Chondrocyte (in vitro differentiated cells): Measurements from ENCODE around the gene DNAJC10. TPM values are rescaled to one million over a fixed set of nuclear protein-coding genes. Genes with fewer than 3 reads are reported as not detected.

Experiments used
- DNase-seq: peaks from one replicate; pipeline ENCODE4 v3.0.0; 2021; ENCODE audit warnings: mixed read lengths, low spot score
- H3K27ac Mint-ChIP-seq: one replicate; pipeline ENCODE4 v1.8.0; 2021; ENCODE audit warnings: mild to moderate bottlenecking, moderate library complexity, mixed read lengths; ENCODE audit not compliant: unreplicated experiment
- H3K27me3 Mint-ChIP-seq: 2 replicates; pipeline ENCODE4 v1.8.0; 2021; ENCODE audit warnings: low read depth, mixed read lengths
- H3K36me3 Mint-ChIP-seq: 2 replicates; pipeline ENCODE4 v1.8.0; 2021; ENCODE audit warnings: low read depth, mixed read lengths
- H3K4me1 Mint-ChIP-seq: 2 replicates; pipeline ENCODE4 v1.8.0; 2021; ENCODE audit warnings: low read depth, mild to moderate bottlenecking, mixed read lengths
- H3K4me3 Mint-ChIP-seq: one replicate; pipeline ENCODE4 v1.8.0; 2021; ENCODE audit warnings: mild to moderate bottlenecking, moderate library complexity, mixed read lengths; ENCODE audit not compliant: unreplicated experiment
- H3K9me3 Mint-ChIP-seq: 2 replicates; pipeline ENCODE4 v1.8.0; 2021; ENCODE audit warnings: low read depth, mixed read lengths
- CTCF ChIP-seq: fragments of 200-600 bp; sonication (generic); IDR thresholded peaks from 2 replicates; pipeline ENCODE4 v1.5.0; 2021; ENCODE audit warnings: antibody characterized with exemption, mild to moderate bottlenecking, moderate library complexity
- total RNA-seq: library from RNA; stranded (reverse); gene quantifications from 3 replicates; pipeline ENCODE4 v1.2.1, GENCODE V29; 2021

Gene DNAJC10
- total RNA-seq, 1 donor from 2014 or later, result 178 TPM

- TF ChIP-seq CTCF, result no peak
- Mint-ChIP-seq H3K4me3 (no peak overlapping the region), H3K9me3 (no peaks in the 10 kb centered on the region), H3K27me3 (no peaks in the 10 kb centered on the region), H3K36me3 (no peaks in the 10 kb centered on the region), H3K4me1 (peaks cover 55% of the 10 kb centered on the region), H3K27ac (no peak overlapping the region)
- DNase-seq, result no peak
These were observed 115.9 kb downstream of the DNAJC10 start for GRCh38 chr2:182831921-182832320.

- DNase-seq, result no peak
- no peak for TF ChIP-seq CTCF
- no peaks in the 10 kb centered on the region for H3K9me3 Mint-ChIP-seq
- no peak overlapping the region for H3K27ac Mint-ChIP-seq
- H3K4me3 Mint-ChIP-seq, result no peak overlapping the region
- H3K4me1 Mint-ChIP-seq, result peaks cover 52% of the 10 kb centered on the region
- no peaks in the 10 kb centered on the region for H3K27me3 Mint-ChIP-seq
- no peaks in the 10 kb centered on the region for H3K36me3 Mint-ChIP-seq
These were observed 117.2 kb downstream of the DNAJC10 start for GRCh38 chr2:182833084-182833854.

- Mint-ChIP-seq H3K4me3 (no peak overlapping the region), H3K27me3 (no peaks in the 10 kb centered on the region), H3K4me1 (peaks cover 51% of the 10 kb centered on the region), H3K36me3 (no peaks in the 10 kb centered on the region), H3K27ac (no peak overlapping the region), H3K9me3 (no peaks in the 10 kb centered on the region)
- DNase-seq, result no peak
- TF ChIP-seq CTCF, result no peak
These were observed 118.2 kb downstream of the DNAJC10 start for GRCh38 chr2:182834293-182834692.

GRCh38 chr2:182836451-182836850 lies 120.4 kb downstream of the DNAJC10 start:
- Mint-ChIP-seq H3K4me1 (peaks cover 61% of the 10 kb centered on the region), H3K27ac (peak overlapping the region; percentile 1), H3K36me3 (no peaks in the 10 kb centered on the region), H3K27me3 (no peaks in the 10 kb centered on the region), H3K4me3 (no peak overlapping the region), H3K9me3 (no peaks in the 10 kb centered on the region)
- no peak for TF ChIP-seq CTCF
- no peak for DNase-seq

Other genes with a start within 250 kb of the DNAJC10 start
- 13.8 to 31.6 TPM (median 15.0 TPM) in 3 replicates for gene FRZB, start 150.4 kb downstream of the DNAJC10 start, total RNA-seq